B cell (primary cell): ENCODE results near the gene PRDX2. TPM values are rescaled to one million over a fixed set of nuclear protein-coding genes. Genes with fewer than 3 reads are reported as not detected.

Experiments
- ATAC-seq: fragments of 200-7000 bp; cut with Tn5 transposase; one replicate; pipeline ENCODE4 v1.10.0; 2021; ENCODE audit warnings: low read depth, mild to moderate bottlenecking, moderate number of reproducible peaks, moderate library complexity
- CTCF ChIA-PET: fragments of 350-600 bp; sonication (Branson Sonifier 250); formaldehyde crosslinking; loops from one replicate; lab custom pipeline; 2021; ENCODE audit warnings: antibody characterized with exemption, inconsistent platforms; lab: Charles Lee
- POLR2A ChIA-PET: fragments of 350-600 bp; sonication (Branson Sonifier 250); formaldehyde crosslinking; loops from one replicate; lab custom pipeline; 2021; ENCODE audit warnings: antibody characterized with exemption; lab: Charles Lee
- DNase-seq: peaks from one replicate; pipeline ENCODE4 v3.0.0; 2013
- H2AFZ ChIP-seq: 2 replicates; pipeline ENCODE4 v1.6.1; 2012; ENCODE audit warnings: mild to moderate bottlenecking, low read depth, low read length; ENCODE audit not compliant: insufficient read depth, poor library complexity, severe bottlenecking
- H3K27ac ChIP-seq, 2 donors: 1 replicate in 1 of 2; 2 replicates in 1 of 2; pipeline ENCODE4 v1.5.1; 2012 to 2013; ENCODE audit warnings: low read length in 2 of 2, mild to moderate bottlenecking in 2 of 2, moderate library complexity in 1 of 2
- H3K27me3 ChIP-seq, 4 experiments: fragments of 200-600 bp in 1 of 4; sonication (generic) in 1 of 4; replicated peaks in 1 of 4; 1 replicate in 2 of 4; 2 replicates in 2 of 4; pipeline versions ENCODE4 v1.6.1 to v1.7.0; 2013 to 2016; ENCODE audit warnings: low read length in 3 of 4, mild to moderate bottlenecking in 2 of 4, mixed read lengths in 1 of 4, moderate library complexity in 1 of 4; ENCODE audit not compliant: insufficient read depth in 4 of 4, control insufficient read depth in 3 of 4; ENCODE audit errors: control extremely low read depth in 1 of 4
- H3K36me3 ChIP-seq, 2 experiments: replicated peaks in 1 of 2; 1 replicate in 1 of 2; 2 replicates in 1 of 2; pipeline versions ENCODE4 v1.6.1 to v1.7.1; 2013; ENCODE audit warnings: low read length in 1 of 2; ENCODE audit not compliant: insufficient read depth in 2 of 2, control insufficient read depth in 1 of 2; ENCODE audit errors: control extremely low read depth in 1 of 2, extremely low read depth in 1 of 2
- H3K4me1 ChIP-seq, 2 donors: fragments of 200-600 bp in 1 of 2; sonication (generic) in 1 of 2; 1 replicate in 1 of 2; 2 replicates in 1 of 2; pipeline versions ENCODE4 v1.5.1 to v1.6.1; 2013 to 2017; ENCODE audit warnings: low read length in 2 of 2; ENCODE audit not compliant: control insufficient read depth in 2 of 2, insufficient read depth in 2 of 2
- H3K4me2 ChIP-seq: replicated peaks from 2 replicates; pipeline ENCODE3; 2012; ENCODE audit warnings: mild to moderate bottlenecking, low read depth, low read length; ENCODE audit not compliant: poor library complexity, severe bottlenecking
- H3K4me3 ChIP-seq, 5 experiments: fragments of 200-600 bp in 1 of 5; sonication (generic) in 1 of 5; 1 replicate in 3 of 5; 2 replicates in 2 of 5; pipeline versions ENCODE4 v1.5.1 to v1.7.0; 2011 to 2016; ENCODE audit warnings: low read length in 4 of 5, mild to moderate bottlenecking in 4 of 5, low read depth in 2 of 5, control low read depth in 1 of 5, moderate library complexity in 1 of 5; ENCODE audit not compliant: insufficient read depth in 1 of 5; ENCODE audit errors: control extremely low read depth in 1 of 5, extremely low read depth in 1 of 5
- H3K79me2 ChIP-seq: fragments of 200-600 bp; sonication (generic); one replicate; pipeline ENCODE4 v1.6.0; 2016; ENCODE audit warnings: low read length; ENCODE audit not compliant: control insufficient read depth, insufficient read depth
- H3K9ac ChIP-seq: fragments of 200-600 bp; sonication (generic); 2 replicates; pipeline ENCODE4 v1.6.1; 2017; ENCODE audit warnings: mild to moderate bottlenecking, low read length, moderate library complexity
- H3K9me3 ChIP-seq, 3 donors: one replicate each; pipeline versions ENCODE4 v1.6.1 to v1.7.1; 2013; ENCODE audit warnings: low read length in 2 of 3; ENCODE audit not compliant: control insufficient read depth in 2 of 3, insufficient read depth in 1 of 3; ENCODE audit errors: control extremely low read depth in 1 of 3
- H4K20me1 ChIP-seq: 2 replicates; pipeline ENCODE4 v1.6.0; 2012; ENCODE audit warnings: mild to moderate bottlenecking, low read length; ENCODE audit not compliant: insufficient read depth, control insufficient read depth, poor library complexity, severe bottlenecking
- H3K27ac Mint-ChIP-seq: one replicate; pipeline ENCODE4 v1.8.0; 2021; ENCODE audit warnings: mixed read lengths
- H3K27me3 Mint-ChIP-seq: one replicate; pipeline ENCODE4 v1.8.0; 2021; ENCODE audit warnings: mixed read lengths
- H3K4me1 Mint-ChIP-seq: one replicate; pipeline ENCODE4 v1.8.0; 2021; ENCODE audit warnings: mixed read lengths
- H3K4me3 Mint-ChIP-seq: one replicate; pipeline ENCODE4 v1.8.0; 2021; ENCODE audit warnings: mixed read lengths
- H3K9me3 Mint-ChIP-seq: one replicate; pipeline ENCODE4 v1.8.0; 2022; ENCODE audit warnings: mixed read lengths; ENCODE audit not compliant: insufficient read depth
- EZH2 ChIP-seq: IDR thresholded peaks from 2 replicates; pipeline ENCODE4 v1.6.1; 2012; ENCODE audit warnings: borderline replicate concordance, low read depth, mild to moderate bottlenecking, moderate library complexity, low read length; ENCODE audit not compliant: insufficient read depth, poor library complexity, severe bottlenecking
- WGBS: methylation state at CpG from one replicate; pipeline ENCODE4 v1.1.5; 2013; ENCODE audit warnings: missing lambda C conversion rate; ENCODE audit not compliant: insufficient coverage; 5-methylcytosine and 5-hydroxymethylcytosine counted together
- intact Hi-C: fragments of 100-400 bp; cut with micrococcal nuclease; formaldehyde crosslinking; loops from one replicate; pipeline ENCODE4 v1.10.0; 2022
- polyA minus RNA-seq: library from RNA; depleted of rRNA, polyadenylated mRNA; stranded (reverse); fragments of >200 nt; gene quantifications from 2 replicates; pipeline ENCODE4 v1.2.3, GENCODE V29; 2012
- polyA plus RNA-seq: library from polyadenylated mRNA; depleted of rRNA; stranded (reverse); fragments of >200 nt; gene quantifications from 2 replicates; pipeline ENCODE4 v1.2.3, GENCODE V29; 2012
- total RNA-seq, 2 donors: library from RNA; stranded (reverse); fragments of 120-200 nt in 1 of 2; gene quantifications; 1 replicate in 1 of 2; 2 replicates in 1 of 2; pipeline versions ENCODE4 v1.2.3 to v1.2.4, GENCODE V29; 2013 to 2022
- TF ChIP-seq, protein P1 (sequence below): fragments of 200-600 bp; IDR thresholded peaks from one replicate; pipeline ENCODE4 v1.8.0; 2022; ENCODE audit warnings: antibody characterized with exemption, mild to moderate bottlenecking

PRDX2 gene
- total RNA-seq: 45.1 and 45.5 TPM in 2 replicates
- total RNA-seq (2013): 71.3 TPM
- polyA plus RNA-seq: 44.3 and 66.1 TPM in 2 replicates
- polyA minus RNA-seq: 62.5 and 81.9 TPM in 2 replicates

DNA sequence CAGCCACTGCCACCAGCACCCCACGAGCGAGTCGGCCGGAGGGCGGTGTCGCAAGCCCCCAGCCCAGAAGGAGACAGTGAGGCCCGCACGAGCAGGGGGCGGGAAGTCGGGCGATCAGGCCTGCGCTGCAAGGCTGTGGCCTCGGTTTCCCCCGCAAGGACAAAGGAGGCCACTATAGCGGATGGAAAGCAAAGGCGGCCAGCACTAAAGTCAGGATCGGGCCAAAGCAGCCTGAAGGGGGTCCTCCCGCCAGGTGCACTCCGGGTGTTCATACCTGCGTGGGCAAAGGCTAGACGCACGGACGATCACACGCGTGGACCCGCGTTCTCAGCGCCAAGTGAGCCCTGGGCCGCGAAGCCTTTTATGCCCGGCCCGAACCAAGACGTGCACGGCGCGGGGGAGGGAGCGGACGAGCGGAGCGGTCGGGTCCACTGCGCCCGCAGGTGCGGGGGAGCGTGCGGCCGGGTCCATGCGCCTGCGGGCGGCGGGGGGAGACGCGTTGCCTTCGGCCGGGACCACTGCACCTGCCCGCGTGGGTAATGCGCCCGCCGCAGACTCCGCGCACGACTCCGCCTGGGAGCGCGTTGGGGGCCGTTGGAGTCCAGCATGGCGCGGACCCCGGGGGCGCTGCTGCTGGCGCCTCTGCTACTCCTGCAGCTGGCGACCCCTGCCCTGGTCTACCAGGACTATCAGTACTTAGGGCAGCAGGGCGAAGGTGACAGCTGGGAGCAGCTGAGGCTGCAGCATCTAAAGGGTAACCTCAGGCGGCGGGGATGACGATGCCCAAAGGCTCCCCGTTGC, at the start of gene PRDX2, which contains the start of gene THSD8:
Gene PRDX2 (minus strand): TSS at position 335 of the 801 bp plus-strand sequence. CDS start 539 bp downstream, outside the sequence.
Gene THSD8 (plus strand): TSS at position 604 of the 801 bp plus-strand sequence. CDS start 3 bp downstream, at position 607.
- H3K36me3 ChIP-seq: peaks cover 0 to 3% of the 10 kb centered on the region in 2 experiments
- H3K9ac ChIP-seq: peak within 1 kb of the TSS; percentile 87
- 1% methylated on average over 78 of the region's 78 CpGs for WGBS
- peaks cover 11% of the 10 kb centered on the region for H3K79me2 ChIP-seq
- H3K9me3 ChIP-seq: peaks cover 0 to 4% (median 0%) of the 10 kb centered on the region in 3 donors
- peak within 1 kb of the TSS; percentile 88 for H3K4me3 Mint-ChIP-seq
- peak within 1 kb of the TSS in 1 of 2 donors; percentile 60 for H3K27ac ChIP-seq
- DNase-seq: peak; percentile 81
- H3K27me3 Mint-ChIP-seq: peaks cover 3% of the 10 kb centered on the region
- H3K27ac Mint-ChIP-seq: peak within 1 kb of the TSS; percentile 65
- ATAC-seq: peak; percentile 69
- H3K4me2 ChIP-seq: peak within 1 kb of the TSS; percentile 100
- CTCF ChIA-PET: interaction anchor here (0.8 to 17.9 kb wide), 4 partner anchors 7 to 46 kb away, joined by 3 to 1147 read pairs (median 6); partner anchors contain the start of genes HOOK2 and JUNB
- H3K4me1 Mint-ChIP-seq: peaks cover 27% of the 10 kb centered on the region
- H4K20me1 ChIP-seq: no peaks in the 10 kb centered on the region
- H3K9me3 Mint-ChIP-seq: no peaks in the 10 kb centered on the region
- H3K4me1 ChIP-seq: peaks cover 19 to 30% of the 10 kb centered on the region in 2 donors
- H3K4me3 ChIP-seq: peak within 1 kb of the TSS; percentile 32 to 87 (median 83)
- peak within 1 kb of the TSS; percentile 87 for H2AFZ ChIP-seq
- H3K27me3 ChIP-seq: no peaks in the 10 kb centered on the region
- POLR2A ChIA-PET: interaction anchor here (1.5 to 1.9 kb wide), 2 partner anchors 10 kb away, joined by 5 to 10 read pairs; partner anchors contain the start of gene JUNB
- intact Hi-C loops: no loop called here
- TF ChIP-seq EZH2: no peak
- TF ChIP-seq, protein P1, sequence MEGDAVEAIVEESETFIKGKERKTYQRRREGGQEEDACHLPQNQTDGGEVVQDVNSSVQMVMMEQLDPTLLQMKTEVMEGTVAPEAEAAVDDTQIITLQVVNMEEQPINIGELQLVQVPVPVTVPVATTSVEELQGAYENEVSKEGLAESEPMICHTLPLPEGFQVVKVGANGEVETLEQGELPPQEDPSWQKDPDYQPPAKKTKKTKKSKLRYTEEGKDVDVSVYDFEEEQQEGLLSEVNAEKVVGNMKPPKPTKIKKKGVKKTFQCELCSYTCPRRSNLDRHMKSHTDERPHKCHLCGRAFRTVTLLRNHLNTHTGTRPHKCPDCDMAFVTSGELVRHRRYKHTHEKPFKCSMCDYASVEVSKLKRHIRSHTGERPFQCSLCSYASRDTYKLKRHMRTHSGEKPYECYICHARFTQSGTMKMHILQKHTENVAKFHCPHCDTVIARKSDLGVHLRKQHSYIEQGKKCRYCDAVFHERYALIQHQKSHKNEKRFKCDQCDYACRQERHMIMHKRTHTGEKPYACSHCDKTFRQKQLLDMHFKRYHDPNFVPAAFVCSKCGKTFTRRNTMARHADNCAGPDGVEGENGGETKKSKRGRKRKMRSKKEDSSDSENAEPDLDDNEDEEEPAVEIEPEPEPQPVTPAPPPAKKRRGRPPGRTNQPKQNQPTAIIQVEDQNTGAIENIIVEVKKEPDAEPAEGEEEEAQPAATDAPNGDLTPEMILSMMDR: no peak
